ENCODE measurements around the gene P4HA1. TPM values are rescaled to one million over a fixed set of nuclear protein-coding genes. Genes with fewer than 3 reads are reported as not detected.

The P4HA1 gene
- polyA plus RNA-seq, 1 donor from 2014 or later: 24.2 TPM

DNA sequence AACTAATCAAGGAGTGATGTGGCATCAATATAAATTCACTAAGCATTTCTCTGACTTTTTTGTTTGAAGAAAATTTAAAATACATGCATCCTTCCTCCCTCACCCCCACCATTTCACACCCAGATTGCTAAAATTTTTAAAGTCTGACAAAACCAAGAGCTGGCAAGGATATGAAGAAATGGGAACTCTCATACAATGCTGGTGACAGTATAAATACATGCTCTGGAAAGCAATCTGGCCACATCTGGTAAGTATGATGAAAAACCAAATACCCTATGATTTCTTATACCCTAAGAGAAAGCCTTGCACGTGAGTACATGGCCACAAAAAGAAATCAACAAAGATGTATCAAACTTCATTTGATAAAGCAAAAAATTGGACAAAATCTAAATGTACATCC, 31.2 kb downstream of the P4HA1 start:
- Histone ChIP-seq H3K79me2 (replicated peaks; ENCODE audit: insufficient read depth, low read length) (no peaks in the 10 kb centered on the region), H3F3A (ENCODE audit: insufficient read depth, low read length, poor library complexity, severe bottlenecking) (no peaks in the 10 kb centered on the region), H4K20me1 (ENCODE audit: insufficient read depth) (no peaks in the 10 kb centered on the region), H2AFZ (ENCODE audit: low read depth, low read length) (no peak overlapping the region), H3K4me3 (ENCODE audit: low read length) (no peak overlapping the region), H3K27me3 (ENCODE audit: insufficient read depth, low read depth, low read length) (no peaks in the 10 kb centered on the region), H3K4me2 (ENCODE audit: low read length) (no peak overlapping the region), H3K9me3 (ENCODE audit: low read length) (no peaks in the 10 kb centered on the region), H3K36me3 (ENCODE audit: insufficient read depth, low read length) (peaks cover 7% of the 10 kb centered on the region), H3K9ac (ENCODE audit: low read length) (no peak overlapping the region), H3K27ac (ENCODE audit: low read length) (no peak overlapping the region), H3K9me2 (ENCODE audit: insufficient read depth, low read length) (no peaks in the 10 kb centered on the region)
- TF ChIP-seq EZH2 (IDR thresholded peaks at IDR 0.05; ENCODE audit: borderline replicate concordance, insufficient read depth, low read length, poor library complexity, severe bottlenecking) (no peak), SMC3 (conservative IDR thresholded peaks at IDR 0.05; ENCODE audit: poor library complexity) (no peak), POLR2AphosphoS5 (IDR thresholded peaks at IDR 0.05) (no peak), MXI1 (conservative IDR thresholded peaks at IDR 0.05; ENCODE audit: poor library complexity, severe bottlenecking) (no peak), TAF1 (IDR thresholded peaks at IDR 0.05; ENCODE audit: low read depth) (no peak), EP300 (conservative IDR thresholded peaks at IDR 0.05; ENCODE audit: poor library complexity, severe bottlenecking) (no peak), RAD21 (conservative IDR thresholded peaks at IDR 0.05) (no peak)
- TF ChIP-seq, protein P1, sequence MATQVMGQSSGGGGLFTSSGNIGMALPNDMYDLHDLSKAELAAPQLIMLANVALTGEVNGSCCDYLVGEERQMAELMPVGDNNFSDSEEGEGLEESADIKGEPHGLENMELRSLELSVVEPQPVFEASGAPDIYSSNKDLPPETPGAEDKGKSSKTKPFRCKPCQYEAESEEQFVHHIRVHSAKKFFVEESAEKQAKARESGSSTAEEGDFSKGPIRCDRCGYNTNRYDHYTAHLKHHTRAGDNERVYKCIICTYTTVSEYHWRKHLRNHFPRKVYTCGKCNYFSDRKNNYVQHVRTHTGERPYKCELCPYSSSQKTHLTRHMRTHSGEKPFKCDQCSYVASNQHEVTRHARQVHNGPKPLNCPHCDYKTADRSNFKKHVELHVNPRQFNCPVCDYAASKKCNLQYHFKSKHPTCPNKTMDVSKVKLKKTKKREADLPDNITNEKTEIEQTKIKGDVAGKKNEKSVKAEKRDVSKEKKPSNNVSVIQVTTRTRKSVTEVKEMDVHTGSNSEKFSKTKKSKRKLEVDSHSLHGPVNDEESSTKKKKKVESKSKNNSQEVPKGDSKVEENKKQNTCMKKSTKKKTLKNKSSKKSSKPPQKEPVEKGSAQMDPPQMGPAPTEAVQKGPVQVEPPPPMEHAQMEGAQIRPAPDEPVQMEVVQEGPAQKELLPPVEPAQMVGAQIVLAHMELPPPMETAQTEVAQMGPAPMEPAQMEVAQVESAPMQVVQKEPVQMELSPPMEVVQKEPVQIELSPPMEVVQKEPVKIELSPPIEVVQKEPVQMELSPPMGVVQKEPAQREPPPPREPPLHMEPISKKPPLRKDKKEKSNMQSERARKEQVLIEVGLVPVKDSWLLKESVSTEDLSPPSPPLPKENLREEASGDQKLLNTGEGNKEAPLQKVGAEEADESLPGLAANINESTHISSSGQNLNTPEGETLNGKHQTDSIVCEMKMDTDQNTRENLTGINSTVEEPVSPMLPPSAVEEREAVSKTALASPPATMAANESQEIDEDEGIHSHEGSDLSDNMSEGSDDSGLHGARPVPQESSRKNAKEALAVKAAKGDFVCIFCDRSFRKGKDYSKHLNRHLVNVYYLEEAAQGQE (IDR thresholded peaks at IDR 0.05; ENCODE audit: borderline replicate concordance): no peak
- TF ChIP-seq, protein P2, sequence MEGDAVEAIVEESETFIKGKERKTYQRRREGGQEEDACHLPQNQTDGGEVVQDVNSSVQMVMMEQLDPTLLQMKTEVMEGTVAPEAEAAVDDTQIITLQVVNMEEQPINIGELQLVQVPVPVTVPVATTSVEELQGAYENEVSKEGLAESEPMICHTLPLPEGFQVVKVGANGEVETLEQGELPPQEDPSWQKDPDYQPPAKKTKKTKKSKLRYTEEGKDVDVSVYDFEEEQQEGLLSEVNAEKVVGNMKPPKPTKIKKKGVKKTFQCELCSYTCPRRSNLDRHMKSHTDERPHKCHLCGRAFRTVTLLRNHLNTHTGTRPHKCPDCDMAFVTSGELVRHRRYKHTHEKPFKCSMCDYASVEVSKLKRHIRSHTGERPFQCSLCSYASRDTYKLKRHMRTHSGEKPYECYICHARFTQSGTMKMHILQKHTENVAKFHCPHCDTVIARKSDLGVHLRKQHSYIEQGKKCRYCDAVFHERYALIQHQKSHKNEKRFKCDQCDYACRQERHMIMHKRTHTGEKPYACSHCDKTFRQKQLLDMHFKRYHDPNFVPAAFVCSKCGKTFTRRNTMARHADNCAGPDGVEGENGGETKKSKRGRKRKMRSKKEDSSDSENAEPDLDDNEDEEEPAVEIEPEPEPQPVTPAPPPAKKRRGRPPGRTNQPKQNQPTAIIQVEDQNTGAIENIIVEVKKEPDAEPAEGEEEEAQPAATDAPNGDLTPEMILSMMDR (IDR thresholded peaks at IDR 0.05; ENCODE audit: poor library complexity, severe bottlenecking): no peak

DNA sequence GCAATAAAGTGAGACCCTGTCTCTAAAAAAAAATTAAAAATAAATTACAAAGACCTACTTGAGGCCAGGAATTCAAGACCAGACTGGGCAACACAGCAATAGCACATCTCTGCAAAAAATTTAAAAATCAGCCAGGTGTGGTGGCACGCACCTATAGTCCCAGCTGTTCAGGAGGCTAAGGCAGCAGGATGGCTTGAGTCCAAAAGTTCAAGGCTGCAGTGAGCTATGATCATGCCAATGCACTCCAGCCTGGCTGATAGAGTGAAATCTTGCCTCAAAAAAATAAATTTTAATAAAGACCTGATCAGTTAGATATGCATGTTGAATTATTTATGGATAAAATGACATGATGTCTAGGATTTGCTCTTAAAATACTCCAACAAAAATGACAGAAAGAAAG, 34.9 kb downstream of the P4HA1 start:
- Histone ChIP-seq H3K9me3 (ENCODE audit: low read length) (no peaks in the 10 kb centered on the region), H3K79me2 (replicated peaks; ENCODE audit: insufficient read depth, low read length) (no peaks in the 10 kb centered on the region), H3K27me3 (ENCODE audit: insufficient read depth, low read depth, low read length) (no peaks in the 10 kb centered on the region), H4K20me1 (ENCODE audit: insufficient read depth) (no peaks in the 10 kb centered on the region), H3F3A (ENCODE audit: insufficient read depth, low read length, poor library complexity, severe bottlenecking) (no peaks in the 10 kb centered on the region), H3K9ac (ENCODE audit: low read length) (no peak overlapping the region), H3K27ac (ENCODE audit: low read length) (no peak overlapping the region), H3K4me3 (ENCODE audit: low read length) (no peak overlapping the region), H2AFZ (ENCODE audit: low read depth, low read length) (no peak overlapping the region), H3K9me2 (ENCODE audit: insufficient read depth, low read length) (no peaks in the 10 kb centered on the region), H3K36me3 (ENCODE audit: insufficient read depth, low read length) (no peaks in the 10 kb centered on the region), H3K4me2 (ENCODE audit: low read length) (no peak overlapping the region)
- TF ChIP-seq, protein P1 (IDR thresholded peaks at IDR 0.05; ENCODE audit: borderline replicate concordance): no peak
- TF ChIP-seq EP300 (conservative IDR thresholded peaks at IDR 0.05; ENCODE audit: poor library complexity, severe bottlenecking) (no peak), RAD21 (conservative IDR thresholded peaks at IDR 0.05) (no peak), EZH2 (IDR thresholded peaks at IDR 0.05; ENCODE audit: borderline replicate concordance, insufficient read depth, low read length, poor library complexity, severe bottlenecking) (no peak), TAF1 (IDR thresholded peaks at IDR 0.05; ENCODE audit: low read depth) (no peak), MXI1 (conservative IDR thresholded peaks at IDR 0.05; ENCODE audit: poor library complexity, severe bottlenecking) (no peak), SMC3 (conservative IDR thresholded peaks at IDR 0.05; ENCODE audit: poor library complexity) (no peak), POLR2AphosphoS5 (IDR thresholded peaks at IDR 0.05) (no peak)
- TF ChIP-seq, protein P2 (IDR thresholded peaks at IDR 0.05; ENCODE audit: poor library complexity, severe bottlenecking): no peak
